GM18511 (cell line): ENCODE data around the gene RFFL.
"Not testable (repeated sequence)": the region's sequence is repeated elsewhere in the genome, so short reads cannot be mapped to it uniquely, and the experiment has no call there.

Source experiments
- ATAC-seq: cut with Tn5 transposase; IDR thresholded peaks from one replicate; pipeline ENCODE4 v1.9.1; 2021; ENCODE audit warnings: mild to moderate bottlenecking, moderate library complexity; ENCODE audit not compliant: unreplicated experiment

The RFFL gene, protein sequence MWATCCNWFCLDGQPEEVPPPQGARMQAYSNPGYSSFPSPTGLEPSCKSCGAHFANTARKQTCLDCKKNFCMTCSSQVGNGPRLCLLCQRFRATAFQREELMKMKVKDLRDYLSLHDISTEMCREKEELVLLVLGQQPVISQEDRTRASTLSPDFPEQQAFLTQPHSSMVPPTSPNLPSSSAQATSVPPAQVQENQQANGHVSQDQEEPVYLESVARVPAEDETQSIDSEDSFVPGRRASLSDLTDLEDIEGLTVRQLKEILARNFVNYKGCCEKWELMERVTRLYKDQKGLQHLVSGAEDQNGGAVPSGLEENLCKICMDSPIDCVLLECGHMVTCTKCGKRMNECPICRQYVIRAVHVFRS

DNA sequence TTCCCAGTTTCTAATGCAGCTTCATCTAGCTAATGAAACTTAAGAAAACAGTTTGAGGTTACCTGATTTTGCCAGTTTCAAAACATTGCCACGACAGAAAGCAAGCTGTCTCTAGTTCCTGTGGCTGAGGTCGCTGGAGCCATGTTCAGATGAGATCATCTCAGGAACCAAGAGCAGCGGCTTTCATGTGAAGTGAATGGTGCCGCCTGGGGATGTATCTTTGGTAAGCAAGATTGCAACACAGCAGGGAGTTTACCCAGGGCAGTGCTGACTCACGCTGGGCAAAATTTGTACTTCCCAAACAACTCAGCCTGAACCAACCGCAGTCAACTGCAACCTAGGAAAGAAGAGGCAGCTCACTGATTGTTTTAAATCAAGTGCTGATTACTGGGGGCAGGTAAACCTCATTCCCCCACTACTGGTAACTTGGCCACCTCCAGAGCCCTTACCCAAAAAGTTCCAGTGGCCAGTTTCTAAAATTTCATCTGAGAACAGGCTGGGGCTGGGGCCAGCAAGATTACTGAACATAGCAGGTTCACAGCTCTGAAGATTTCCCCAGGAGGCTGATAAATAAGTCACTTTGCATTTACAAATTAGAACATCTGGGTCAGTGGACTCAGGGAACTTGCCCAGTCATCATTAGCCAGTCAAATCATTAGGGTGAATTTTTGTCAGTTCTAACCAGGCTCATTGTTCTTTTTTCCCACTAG lies at the start of gene RFFL:
Gene RFFL, minus strand, starts transcription at position 194 of the 710 bp plus-strand sequence. CDS start 37,154 bp downstream, outside the sequence.
- ATAC-seq: peak; percentile 95

DNA sequence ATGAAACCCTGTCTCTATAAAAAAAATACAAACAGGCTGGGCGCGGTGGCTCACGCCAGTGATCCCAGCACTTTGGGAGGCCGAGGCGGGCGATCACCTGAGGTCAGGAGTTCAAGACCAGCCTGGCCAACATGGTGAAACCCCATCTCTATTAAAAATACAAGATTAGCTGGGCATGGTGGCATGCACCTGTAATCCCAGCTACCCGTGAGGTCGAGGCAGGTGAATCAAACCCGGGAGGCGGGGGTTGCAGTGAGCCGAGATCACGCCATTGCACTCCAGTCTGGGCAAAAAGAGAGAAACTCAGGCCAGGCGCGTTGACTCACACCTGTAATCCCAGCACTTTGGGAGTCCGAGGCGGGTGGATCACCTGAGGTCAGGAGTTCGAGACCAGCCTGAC lies 47.3 kb upstream of the RFFL start:
- not testable (repeated sequence) for ATAC-seq

DNA sequence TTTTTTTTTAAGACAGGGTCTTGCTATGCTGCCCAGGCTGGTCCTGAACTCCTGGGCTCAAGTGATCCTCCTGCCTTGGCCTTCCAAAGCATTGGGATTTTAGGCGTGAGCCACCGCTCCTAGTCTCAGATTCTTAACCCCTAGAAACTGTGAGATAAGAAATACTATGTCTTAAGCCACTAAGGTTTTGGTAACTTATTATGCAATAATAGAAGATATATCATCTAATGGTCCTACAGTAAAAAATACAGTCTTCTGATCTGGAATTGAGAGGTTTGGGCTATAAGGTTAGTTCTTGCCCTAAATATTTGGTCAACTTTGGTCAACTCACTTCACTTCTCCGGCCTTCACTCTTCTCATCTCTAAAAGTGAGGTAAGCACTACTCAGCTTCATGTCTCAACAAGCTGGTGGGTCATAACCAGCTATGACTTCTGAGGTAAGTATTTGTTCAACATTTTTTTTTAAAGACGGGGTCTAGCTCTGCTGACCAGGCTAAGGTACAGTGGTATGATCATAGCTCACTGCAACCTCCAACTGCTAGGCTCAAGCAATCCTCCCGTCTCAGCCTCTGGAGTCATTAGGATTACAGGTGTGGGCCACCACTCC lies 41.4 kb upstream of the RFFL start:
- no peak for ATAC-seq

GRCh38 chr17:35103271-35103670 lies 39.8 kb upstream of the RFFL start:
- ATAC-seq: no peak

DNA sequence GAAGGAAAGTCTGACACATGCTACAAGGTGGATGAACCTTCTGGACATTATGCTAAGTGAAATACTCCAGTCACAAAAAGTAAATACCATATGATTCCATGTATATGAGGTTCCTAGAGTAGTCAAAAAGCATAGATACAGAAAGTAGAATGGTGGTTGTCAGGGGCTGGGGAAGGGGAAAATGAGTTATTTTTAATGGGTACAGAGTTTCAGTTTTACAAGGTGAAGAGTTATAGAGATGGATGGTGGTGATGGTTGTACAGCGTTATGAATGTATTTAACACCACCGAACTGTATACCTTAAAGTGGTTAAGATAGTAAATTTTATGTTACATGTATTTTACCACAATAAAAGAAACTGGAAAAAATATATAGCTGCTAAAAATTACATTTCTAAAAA lies 38.2 kb upstream of the RFFL start:
- no peak for ATAC-seq

DNA sequence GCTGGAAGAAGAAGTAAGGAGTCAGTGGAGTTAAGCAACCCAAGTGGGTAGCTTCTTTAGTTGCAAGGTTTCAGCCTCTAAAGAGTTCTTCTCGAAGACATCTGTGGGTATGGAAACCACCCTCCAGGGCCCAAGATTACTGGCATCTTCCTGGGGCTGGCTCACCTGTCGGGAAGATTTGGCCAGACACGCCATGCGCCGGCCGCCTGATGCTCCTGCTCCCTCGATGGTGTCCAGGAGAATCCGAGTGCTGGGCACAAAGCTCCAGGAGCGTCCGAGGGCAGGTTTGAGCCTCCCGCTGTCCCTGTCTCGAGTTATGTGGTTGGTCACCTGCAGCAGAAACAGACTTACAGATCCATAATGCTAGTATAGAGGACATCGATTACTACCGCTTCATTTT lies 37.5 kb upstream of the RFFL start:
- no peak for ATAC-seq

DNA sequence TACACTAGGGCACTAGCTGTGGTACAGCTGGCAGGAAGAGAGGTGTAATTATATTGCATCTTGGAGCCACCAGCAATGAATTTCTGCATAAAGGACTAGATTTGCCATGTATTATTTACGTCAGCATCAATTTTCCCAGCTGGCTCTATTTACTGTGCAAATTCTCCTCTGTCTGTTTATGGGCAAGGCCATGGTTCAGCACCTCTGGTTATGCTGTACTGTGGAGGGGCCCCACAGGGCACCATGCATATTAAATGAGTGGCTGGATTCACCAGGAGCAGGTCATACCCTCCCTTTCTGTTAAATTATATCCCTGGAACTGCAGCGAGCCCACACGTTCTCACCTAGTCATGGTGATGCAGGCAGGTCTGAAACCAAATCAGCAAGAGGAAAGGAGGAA lies 36.4 kb upstream of the RFFL start:
- ATAC-seq: no peak

GRCh38 chr17:35097776-35098175 lies 34.3 kb upstream of the RFFL start:
- no peak for ATAC-seq

GRCh38 chr17:35095741-35096140 lies 32.2 kb upstream of the RFFL start:
- ATAC-seq: no peak

DNA sequence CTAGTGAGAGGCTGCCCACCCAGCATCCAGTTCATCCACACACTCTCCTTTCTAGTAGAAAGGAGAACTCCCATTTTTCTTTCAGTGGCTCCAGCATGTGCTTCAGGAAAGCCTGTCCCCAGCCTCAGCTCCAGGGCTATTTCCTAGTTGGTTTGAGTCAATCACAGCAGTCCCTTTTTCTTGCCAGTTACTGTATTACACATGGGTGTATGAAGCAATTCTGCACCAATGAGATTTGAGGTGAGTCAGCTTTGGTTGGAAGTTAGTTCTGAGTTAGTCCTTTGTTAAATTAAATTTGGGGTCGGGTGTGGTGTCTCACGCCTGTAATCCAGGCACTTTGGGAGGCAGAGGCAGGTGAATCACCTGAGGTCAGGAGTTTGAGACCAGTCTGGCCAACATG lies 31.4 kb upstream of the RFFL start:
- no peak for ATAC-seq

GRCh38 chr17:35090707-35091106 lies 27.2 kb upstream of the RFFL start:
- not testable (repeated sequence) for ATAC-seq

DNA sequence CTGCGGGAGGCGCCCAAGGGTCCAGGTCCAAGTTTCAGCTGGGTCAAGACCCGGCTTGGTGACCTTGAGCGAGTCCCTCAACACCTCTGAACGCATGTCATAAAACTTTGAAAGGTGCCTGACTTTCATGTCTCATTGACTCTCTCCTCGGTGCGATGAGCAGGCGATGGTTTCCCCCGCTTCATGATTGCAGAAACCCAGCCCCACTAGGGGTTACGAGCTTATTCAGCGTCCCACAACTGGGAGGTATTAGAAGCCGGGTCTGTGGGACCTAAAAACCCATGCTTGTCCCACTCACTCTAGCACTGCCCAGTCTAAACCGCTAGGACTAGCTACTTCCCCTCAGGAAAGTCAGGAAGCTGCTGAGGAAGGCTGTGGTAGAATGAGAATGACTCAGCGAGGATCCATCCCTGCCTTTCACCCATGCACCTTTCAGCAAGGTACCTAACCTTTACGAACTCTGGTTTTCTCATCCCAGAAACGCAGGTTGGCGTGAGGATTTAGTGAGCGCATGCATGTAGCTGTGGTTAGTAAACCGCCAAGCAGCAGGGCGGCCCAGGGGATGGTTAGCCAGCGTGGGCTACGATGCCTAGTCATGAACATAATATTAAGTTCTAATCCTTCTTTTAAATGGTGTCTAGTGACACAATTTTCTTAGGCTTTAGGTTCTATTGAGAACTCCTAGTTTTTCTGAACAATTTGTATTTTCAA lies 26.2 kb upstream of the RFFL start:
- peak; percentile 29 for ATAC-seq

GRCh38 chr17:35088881-35089585 lies 25.5 kb upstream of the RFFL start:
- ATAC-seq: peak; percentile 78

GRCh38 chr17:35088356-35088880 lies 24.9 kb upstream of the RFFL start:
- no peak for ATAC-seq

DNA sequence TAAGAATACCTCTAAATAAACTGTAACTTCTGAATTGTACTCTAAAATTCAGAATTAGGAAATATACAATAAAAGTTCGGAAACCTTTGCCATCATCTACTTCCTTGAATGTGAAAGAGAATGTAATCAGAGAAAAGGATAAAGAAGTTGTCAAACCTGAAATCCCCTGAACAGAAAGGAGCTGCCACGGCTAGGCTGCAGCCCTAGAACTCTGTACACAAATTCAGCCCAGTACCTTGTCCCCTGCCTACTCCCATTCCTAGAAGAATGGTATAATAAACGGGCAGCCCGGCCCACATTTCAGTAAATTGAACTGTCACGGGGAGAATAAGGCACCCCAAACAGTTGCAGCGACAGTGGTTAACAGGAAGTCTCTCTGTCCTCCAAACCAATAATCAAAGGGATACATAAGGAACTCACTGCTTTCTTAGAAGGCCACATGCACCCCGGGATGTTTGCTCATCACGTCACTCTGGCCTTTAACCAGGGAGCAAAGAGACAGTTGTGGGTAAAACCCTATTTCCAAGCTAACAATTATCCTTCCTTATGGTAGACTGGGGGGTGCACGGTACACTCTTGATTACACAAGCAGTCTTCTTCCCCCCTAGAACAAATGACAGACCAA lies 24.3 kb upstream of the RFFL start:
- no peak for ATAC-seq

DNA sequence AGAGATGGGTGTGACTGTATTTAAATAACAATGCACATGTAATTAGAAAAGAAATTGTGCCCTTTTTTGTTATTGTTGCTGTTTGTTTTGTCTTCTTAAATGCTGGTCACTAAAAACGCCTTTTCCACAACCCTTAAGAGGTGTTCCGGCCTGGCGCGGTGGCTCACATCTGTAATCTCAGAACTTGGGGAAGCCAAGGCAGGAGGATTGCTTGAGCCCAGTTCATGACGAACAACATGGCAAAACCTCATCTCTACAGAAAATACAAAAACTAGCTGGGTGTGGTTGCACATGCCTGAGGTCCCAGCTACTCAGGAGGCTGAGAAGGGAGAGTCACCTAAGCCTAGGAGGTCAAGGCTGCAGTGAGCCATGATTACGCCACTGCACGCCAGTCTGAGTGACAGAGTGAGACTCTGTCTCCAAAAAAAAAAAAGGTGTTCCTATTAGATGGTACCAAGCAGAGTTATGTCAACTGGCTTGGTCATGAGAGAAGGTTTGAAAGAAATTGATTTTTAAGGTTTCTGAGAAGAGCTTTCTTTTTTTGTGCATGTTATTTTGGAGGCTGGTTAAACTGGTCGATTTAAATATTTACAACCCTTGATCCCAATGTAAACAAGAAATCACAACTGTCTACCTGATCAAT lies 23.5 kb upstream of the RFFL start:
- ATAC-seq: no peak

- ATAC-seq: no peak
Measured at GRCh38 chr17:35086164-35086563, 22.7 kb upstream of the RFFL start.

GRCh38 chr17:35084987-35085386 lies 21.5 kb upstream of the RFFL start:
- ATAC-seq: no peak

DNA sequence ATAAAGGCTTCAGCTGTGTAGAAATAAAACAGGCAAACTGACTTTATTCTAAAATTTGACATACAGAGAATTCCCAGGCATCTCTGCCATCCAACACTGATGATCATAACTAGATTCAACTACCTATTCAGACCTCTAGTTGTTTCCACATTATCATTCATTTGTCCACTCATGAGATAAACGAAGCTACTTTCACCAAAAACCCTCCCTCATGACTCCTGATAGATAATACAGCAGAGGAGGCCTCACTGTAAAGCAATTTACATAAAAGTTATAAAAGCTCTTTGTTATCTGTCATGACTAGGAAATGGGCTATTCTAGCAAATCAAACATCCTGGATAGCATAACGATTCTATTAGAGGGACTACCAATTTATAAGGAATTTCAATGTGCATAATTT lies 19.6 kb upstream of the RFFL start:
- no peak for ATAC-seq
